CD4-positive, alpha-beta T cell treated with Interleukin-6 at 100 ng/mL for 8 hours (primary cell): Measurements from ENCODE around the gene CACNA1H.
"Not testable (repeated sequence)": the region's sequence is repeated elsewhere in the genome, so short reads cannot be mapped to it uniquely, and the experiment has no call there.

Experiments
- DNase-seq: peaks from one replicate; pipeline ENCODE4 v3.0.0-alpha.2; 2020; ENCODE audit warnings: mixed read lengths, low spot score

Gene CACNA1H

GRCh38 chr16:1255276-1256122 lies 102.6 kb downstream of the CACNA1H start, which contains the start of gene TPSD1:
TPSD1 (plus strand) TSS chr16:1256069; CDS start chr16:1256281, 212 bp downstream.
- DNase-seq, result not testable (repeated sequence)

- DNase-seq, result not testable (repeated sequence)
These were observed 103.5 kb downstream of the CACNA1H start for GRCh38 chr16:1256296-1256873.

GRCh38 chr16:1256874-1257322 lies 104.0 kb downstream of the CACNA1H start:
- DNase-seq, result no peak

GRCh38 chr16:1257561-1258224 lies 104.8 kb downstream of the CACNA1H start:
- DNase-seq, result no peak

GRCh38 chr16:1258225-1258600 lies 105.3 kb downstream of the CACNA1H start:
- no peak for DNase-seq

GRCh38 chr16:1258906-1259759 lies 106.2 kb downstream of the CACNA1H start:
- DNase-seq, result no peak

- no peak for DNase-seq
These were observed 106.8 kb downstream of the CACNA1H start for GRCh38 chr16:1259760-1260068.

GRCh38 chr16:1260101-1260680 lies 107.3 kb downstream of the CACNA1H start:
- no peak for DNase-seq

- DNase-seq, result no peak
These were observed 108.4 kb downstream of the CACNA1H start for GRCh38 chr16:1261131-1261892.

- DNase-seq, result no peak
These were observed 109.4 kb downstream of the CACNA1H start for GRCh38 chr16:1262210-1262845.

- DNase-seq, result no peak
These were observed 109.9 kb downstream of the CACNA1H start for GRCh38 chr16:1262846-1263221.

- DNase-seq, result no peak
These were observed 110.9 kb downstream of the CACNA1H start for GRCh38 chr16:1263591-1264344.

GRCh38 chr16:1264345-1265089 lies 111.6 kb downstream of the CACNA1H start:
- no peak for DNase-seq

GRCh38 chr16:1265090-1265630 lies 112.3 kb downstream of the CACNA1H start:
- no peak for DNase-seq

- DNase-seq, result no peak
These were observed 112.9 kb downstream of the CACNA1H start for GRCh38 chr16:1265826-1266225.

- not testable (repeated sequence) for DNase-seq
These were observed 116.5 kb downstream of the CACNA1H start for GRCh38 chr16:1269418-1269817.

GRCh38 chr16:1271380-1271723 lies 118.4 kb downstream of the CACNA1H start:
- no peak for DNase-seq
